ENCODE results near the gene PLA2G10. TPM values are rescaled to one million over a fixed set of nuclear protein-coding genes. Genes with fewer than 3 reads are reported as not detected.
"Not testable (repeated sequence)": the region's sequence is repeated elsewhere in the genome, so short reads cannot be mapped to it uniquely, and the experiment has no call there.

PLA2G10 gene
- total RNA-seq, 1 experiment from 2014 or later = 0.22 TPM

DNA sequence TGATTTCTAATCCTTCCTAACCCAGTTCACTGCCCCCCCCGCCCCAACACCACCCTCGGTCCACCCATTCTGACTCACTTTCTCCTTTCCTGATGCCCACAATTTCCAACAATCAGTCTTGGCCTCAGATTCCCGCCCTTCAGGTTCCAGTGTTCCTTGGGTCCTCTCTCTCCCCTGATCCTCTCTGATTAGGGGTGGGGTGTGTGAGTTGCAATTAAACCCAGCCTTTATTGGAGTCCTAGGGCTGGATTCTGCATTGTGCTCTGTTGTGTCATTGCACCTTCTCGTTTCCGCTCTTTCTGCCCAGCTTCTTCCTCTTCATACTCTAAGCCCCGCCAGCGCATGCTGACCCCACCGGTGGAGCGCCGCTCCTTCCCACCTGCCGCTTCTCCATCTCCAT, 8.6 kb upstream of the PLA2G10 start:
- H3K9me3 ChIP-seq (ENCODE audit: low read length); H4K20me1 ChIP-seq (ENCODE audit: low read length); POLR2A ChIA-PET (ENCODE audit: unreplicated experiment); H3K79me2 ChIP-seq (ENCODE audit: low read length); H2AFZ ChIP-seq (ENCODE audit: low read length); H3K27ac ChIP-seq (ENCODE audit: low read length); H3K36me3 ChIP-seq (ENCODE audit: low read depth, low read length); H3K4me2 ChIP-seq (ENCODE audit: low read length); intact Hi-C loops (cut with micrococcal nuclease); H3K9ac ChIP-seq (ENCODE audit: low read length); H3F3A ChIP-seq (ENCODE audit: low read length, unreplicated experiment); H3K9me2 ChIP-seq (replicated peaks; ENCODE audit: low read length); H3K4me3 ChIP-seq (ENCODE audit: low read length); H3K27me3 ChIP-seq (ENCODE audit: low read length); DNase-seq; CTCF ChIA-PET; H3K4me1 ChIP-seq (ENCODE audit: insufficient read depth, low read length); BruUV-seq (replicated peaks): not testable (repeated sequence)
- peak; percentile 12 for ATAC-seq

DNA sequence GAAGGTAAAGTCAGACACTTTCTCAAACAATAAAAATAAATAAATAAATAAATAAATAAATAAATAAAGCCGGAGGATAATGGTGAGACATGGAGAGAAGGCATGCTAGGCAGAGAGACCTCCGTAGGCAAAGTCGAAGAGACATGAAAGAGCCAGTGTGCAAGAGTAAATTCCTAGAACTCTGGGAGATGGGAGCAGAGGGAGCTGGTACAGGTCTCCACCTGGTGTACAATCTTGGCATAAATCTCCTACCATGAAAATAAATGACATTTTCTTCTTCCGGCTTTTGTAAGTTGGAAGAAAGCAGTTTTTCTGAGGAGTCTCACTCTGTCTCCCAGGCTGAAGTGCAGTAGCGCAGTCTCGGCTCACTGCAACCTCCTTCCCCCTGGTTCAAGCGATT, 7.8 kb upstream of the PLA2G10 start:
- H4K20me1 ChIP-seq (ENCODE audit: low read length); H3K9ac ChIP-seq (ENCODE audit: low read length); H3K79me2 ChIP-seq (ENCODE audit: low read length); H3K4me2 ChIP-seq (ENCODE audit: low read length); H3K9me3 ChIP-seq (ENCODE audit: low read length); H3K36me3 ChIP-seq (ENCODE audit: low read depth, low read length); H3K4me3 ChIP-seq (ENCODE audit: low read length); POLR2A ChIA-PET (ENCODE audit: unreplicated experiment); intact Hi-C loops (cut with micrococcal nuclease); BruUV-seq (replicated peaks); H2AFZ ChIP-seq (ENCODE audit: low read length); DNase-seq; H3K27me3 ChIP-seq (ENCODE audit: low read length); CTCF ChIA-PET; H3K9me2 ChIP-seq (replicated peaks; ENCODE audit: low read length); H3F3A ChIP-seq (ENCODE audit: low read length, unreplicated experiment); H3K4me1 ChIP-seq (ENCODE audit: insufficient read depth, low read length); H3K27ac ChIP-seq (ENCODE audit: low read length): not testable (repeated sequence)
- ATAC-seq = peak; percentile 29

DNA sequence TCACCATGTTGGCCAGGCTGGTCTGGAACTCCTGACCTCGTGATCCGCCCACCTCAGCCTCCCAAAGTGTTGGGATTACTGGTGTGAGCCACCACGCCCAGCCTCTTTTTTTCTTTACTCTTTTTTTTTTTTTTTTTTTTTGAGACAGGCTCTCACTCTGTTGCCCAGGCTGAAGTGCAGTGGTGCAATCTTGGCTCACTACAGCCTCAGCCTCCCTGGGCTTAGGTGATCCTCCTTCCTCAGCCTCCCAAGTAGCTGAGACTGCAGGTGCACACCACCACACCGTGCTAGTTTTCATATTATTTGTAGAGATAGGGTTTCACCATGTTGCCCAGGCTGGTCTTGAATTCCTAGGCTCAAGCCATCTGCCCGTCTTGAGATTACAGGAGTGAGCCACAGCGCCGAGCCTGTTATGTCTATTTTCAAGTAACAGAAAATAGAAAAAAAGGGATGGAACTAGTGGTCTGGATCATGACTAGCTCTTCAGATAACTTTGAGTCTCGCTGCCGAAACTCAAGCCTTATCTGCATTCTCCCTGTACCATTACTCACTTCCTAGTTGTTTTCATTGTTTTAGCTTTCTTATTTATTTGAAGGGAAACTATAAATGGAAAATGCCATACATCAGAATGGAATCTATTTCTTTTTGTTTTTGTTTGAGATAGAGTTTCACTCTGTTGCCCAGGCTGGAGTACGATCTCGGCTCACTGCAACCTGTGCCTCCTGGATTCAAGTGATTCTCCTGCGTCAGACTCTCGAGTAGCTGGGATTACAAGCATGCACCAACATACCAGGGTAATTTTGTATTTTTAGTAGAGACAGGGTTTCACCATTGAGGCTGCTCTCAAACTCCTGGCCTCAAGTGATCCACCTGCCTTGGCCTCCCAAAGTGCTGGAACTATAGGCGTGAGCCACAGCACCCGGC, 8.0 kb downstream of the PLA2G10 start:
- H3K4me3 ChIP-seq (ENCODE audit: low read length); ATAC-seq; CTCF ChIA-PET; DNase-seq; H2AFZ ChIP-seq (ENCODE audit: low read length); H3K4me2 ChIP-seq (ENCODE audit: low read length); H3F3A ChIP-seq (ENCODE audit: low read length, unreplicated experiment); H3K79me2 ChIP-seq (ENCODE audit: low read length); H3K4me1 ChIP-seq (ENCODE audit: insufficient read depth, low read length); H3K9me3 ChIP-seq (ENCODE audit: low read length); H3K27me3 ChIP-seq (ENCODE audit: low read length); H4K20me1 ChIP-seq (ENCODE audit: low read length); H3K27ac ChIP-seq (ENCODE audit: low read length); intact Hi-C loops (cut with micrococcal nuclease); BruUV-seq (replicated peaks); H3K9me2 ChIP-seq (replicated peaks; ENCODE audit: low read length); H3K9ac ChIP-seq (ENCODE audit: low read length); H3K36me3 ChIP-seq (ENCODE audit: low read depth, low read length); POLR2A ChIA-PET (ENCODE audit: unreplicated experiment): not testable (repeated sequence)

DNA sequence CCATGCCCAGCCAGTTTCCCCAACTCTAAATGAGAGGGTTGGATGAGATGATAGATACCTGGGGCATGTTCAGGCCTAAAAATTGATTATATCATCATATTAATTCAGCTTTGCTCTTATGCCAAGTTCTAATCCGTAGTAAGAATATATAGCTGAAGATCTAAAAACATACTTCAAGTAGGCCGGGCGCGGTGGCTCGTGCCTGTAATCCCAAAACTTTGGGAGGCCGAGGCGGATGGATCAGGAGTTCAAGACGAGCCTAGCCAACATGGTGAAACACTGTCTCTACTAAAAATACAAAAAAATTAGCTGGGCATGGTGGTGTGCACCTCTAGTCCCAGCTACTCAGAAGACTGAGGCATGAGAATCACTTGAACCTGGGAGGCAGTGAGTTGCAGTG, 12.0 kb downstream of the PLA2G10 start:
- DNase-seq (no peak), ATAC-seq (no peak)
- Histone ChIP-seq H3K27me3 (ENCODE audit: low read length) (no peaks in the 10 kb centered on the region), H4K20me1 (ENCODE audit: low read length) (no peaks in the 10 kb centered on the region), H2AFZ (ENCODE audit: low read length) (no peak overlapping the region), H3K79me2 (ENCODE audit: low read length) (no peaks in the 10 kb centered on the region), H3K27ac (ENCODE audit: low read length) (no peak overlapping the region), H3K9me2 (replicated peaks; ENCODE audit: low read length) (no peaks in the 10 kb centered on the region), H3K4me1 (ENCODE audit: insufficient read depth, low read length) (no peaks in the 10 kb centered on the region), H3F3A (ENCODE audit: low read length, unreplicated experiment) (no peaks in the 10 kb centered on the region), H3K4me2 (ENCODE audit: low read length) (no peak overlapping the region), H3K9me3 (ENCODE audit: low read length) (no peaks in the 10 kb centered on the region), H3K4me3 (ENCODE audit: low read length) (no peak overlapping the region), H3K9ac (ENCODE audit: low read length) (no peak overlapping the region), H3K36me3 (ENCODE audit: low read depth, low read length) (no peaks in the 10 kb centered on the region)
- ChIA-PET POLR2A (ENCODE audit: unreplicated experiment) (no interaction called here), CTCF (no interaction called here)
- intact Hi-C loops (cut with micrococcal nuclease) = no loop called here
- TF ChIP-seq, protein P1, sequence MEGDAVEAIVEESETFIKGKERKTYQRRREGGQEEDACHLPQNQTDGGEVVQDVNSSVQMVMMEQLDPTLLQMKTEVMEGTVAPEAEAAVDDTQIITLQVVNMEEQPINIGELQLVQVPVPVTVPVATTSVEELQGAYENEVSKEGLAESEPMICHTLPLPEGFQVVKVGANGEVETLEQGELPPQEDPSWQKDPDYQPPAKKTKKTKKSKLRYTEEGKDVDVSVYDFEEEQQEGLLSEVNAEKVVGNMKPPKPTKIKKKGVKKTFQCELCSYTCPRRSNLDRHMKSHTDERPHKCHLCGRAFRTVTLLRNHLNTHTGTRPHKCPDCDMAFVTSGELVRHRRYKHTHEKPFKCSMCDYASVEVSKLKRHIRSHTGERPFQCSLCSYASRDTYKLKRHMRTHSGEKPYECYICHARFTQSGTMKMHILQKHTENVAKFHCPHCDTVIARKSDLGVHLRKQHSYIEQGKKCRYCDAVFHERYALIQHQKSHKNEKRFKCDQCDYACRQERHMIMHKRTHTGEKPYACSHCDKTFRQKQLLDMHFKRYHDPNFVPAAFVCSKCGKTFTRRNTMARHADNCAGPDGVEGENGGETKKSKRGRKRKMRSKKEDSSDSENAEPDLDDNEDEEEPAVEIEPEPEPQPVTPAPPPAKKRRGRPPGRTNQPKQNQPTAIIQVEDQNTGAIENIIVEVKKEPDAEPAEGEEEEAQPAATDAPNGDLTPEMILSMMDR (conservative IDR thresholded peaks at IDR 0.05; ENCODE audit: low read depth, low read length) = no peak
- TF ChIP-seq EZH2 (IDR thresholded peaks at IDR 0.05; ENCODE audit: low read length, unreplicated experiment) (no peak), EZH2phosphoT487 (IDR thresholded peaks at IDR 0.05; ENCODE audit: borderline replicate concordance, low read length) (no peak)
- BruUV-seq (replicated peaks) = no TSS peak

Data from PC-3 (cell line).